NT2/D1 (cell line): ENCODE results near the gene ROR1.

Experiments used
- DNase-seq: peaks from one replicate; pipeline ENCODE4 v3.0.0-alpha.2; 2011; ENCODE audit warnings: low read depth, low spot score
- H3K27me3 ChIP-seq: 2 replicates; pipeline ENCODE4 v1.6.0; 2011; ENCODE audit warnings: mild to moderate bottlenecking; ENCODE audit not compliant: insufficient read length, insufficient read depth
- H3K36me3 ChIP-seq: 2 replicates; pipeline ENCODE4 v1.6.1; 2011; ENCODE audit warnings: mild to moderate bottlenecking, low read length, mixed read lengths; ENCODE audit not compliant: insufficient read depth, insufficient read length
- H3K4me1 ChIP-seq: 2 replicates; pipeline ENCODE4 v1.5.1; 2011; ENCODE audit not compliant: insufficient read depth, insufficient read length
- H3K4me3 ChIP-seq: 2 replicates; pipeline ENCODE4 v1.5.1; 2011; ENCODE audit warnings: low read depth; ENCODE audit not compliant: insufficient read length
- H3K9ac ChIP-seq: 2 replicates; pipeline ENCODE4 v1.6.0; 2011; ENCODE audit warnings: low read depth; ENCODE audit not compliant: insufficient read length
- H3K9me3 ChIP-seq: 2 replicates; pipeline ENCODE4 v1.5.1; 2011; ENCODE audit warnings: mild to moderate bottlenecking, low read length; ENCODE audit not compliant: insufficient read depth
- SUZ12 ChIP-seq: IDR thresholded peaks from 2 replicates; pipeline ENCODE4 v1.6.1; 2011; ENCODE audit not compliant: insufficient read length, insufficient read depth; ENCODE audit errors: extremely low read depth
- YY1 ChIP-seq: IDR thresholded peaks from 2 replicates; pipeline ENCODE4 v1.6.1; 2011; ENCODE audit not compliant: insufficient read length, insufficient read depth
- ZNF274 ChIP-seq: IDR thresholded peaks from 2 replicates; pipeline ENCODE4 v1.6.1; 2011; ENCODE audit warnings: mild to moderate bottlenecking, low read depth, low read length

ROR1 gene

GRCh38 chr1:64136752-64137411 is 363.1 kb downstream of the ROR1 start:
- peak; percentile 86 for DNase-seq
- Histone ChIP-seq H3K9me3 (no peaks in the 10 kb centered on the region), H3K4me1 (no peaks in the 10 kb centered on the region), H3K4me3 (no peak overlapping the region), H3K27me3 (no peaks in the 10 kb centered on the region), H3K36me3 (peaks cover 21% of the 10 kb centered on the region), H3K9ac (no peak overlapping the region)
- no peak for TF ChIP-seq SUZ12
- no peak for TF ChIP-seq ZNF274
- no peak for TF ChIP-seq YY1

DNA sequence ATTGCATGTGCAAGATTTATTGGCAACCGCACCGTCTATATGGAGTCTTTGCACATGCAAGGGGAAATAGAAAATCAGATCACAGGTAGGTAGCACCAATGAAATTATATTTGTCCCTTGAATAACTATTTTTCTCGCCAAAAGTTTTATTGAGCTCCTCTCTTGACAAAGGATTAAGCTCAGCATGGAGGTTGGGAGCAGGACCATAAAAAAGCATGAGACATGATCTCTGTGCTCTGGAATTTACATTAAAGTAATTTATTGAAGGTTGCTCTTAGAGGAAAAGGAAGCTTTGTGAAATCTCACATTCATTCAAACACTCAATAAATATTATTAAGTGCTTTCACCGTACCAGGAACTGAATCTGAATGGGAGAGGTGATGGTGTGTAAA is 363.6 kb downstream of the ROR1 start:
- Histone ChIP-seq H3K36me3 (peaks cover 24% of the 10 kb centered on the region), H3K9ac (no peak overlapping the region), H3K27me3 (no peaks in the 10 kb centered on the region), H3K4me1 (no peaks in the 10 kb centered on the region), H3K4me3 (no peak overlapping the region), H3K9me3 (no peaks in the 10 kb centered on the region)
- TF ChIP-seq SUZ12 (no peak), ZNF274 (no peak), YY1 (no peak)
- DNase-seq = no peak

GRCh38 chr1:64139877-64140276 is 366.1 kb downstream of the ROR1 start:
- no peaks in the 10 kb centered on the region for H3K27me3 ChIP-seq
- no peak overlapping the region for H3K9ac ChIP-seq
- no peak for DNase-seq
- no peak overlapping the region for H3K4me3 ChIP-seq
- TF ChIP-seq SUZ12 (no peak), YY1 (no peak), ZNF274 (no peak)
- H3K9me3 ChIP-seq = no peaks in the 10 kb centered on the region
- no peaks in the 10 kb centered on the region for H3K4me1 ChIP-seq
- peaks cover 39% of the 10 kb centered on the region for H3K36me3 ChIP-seq

DNA sequence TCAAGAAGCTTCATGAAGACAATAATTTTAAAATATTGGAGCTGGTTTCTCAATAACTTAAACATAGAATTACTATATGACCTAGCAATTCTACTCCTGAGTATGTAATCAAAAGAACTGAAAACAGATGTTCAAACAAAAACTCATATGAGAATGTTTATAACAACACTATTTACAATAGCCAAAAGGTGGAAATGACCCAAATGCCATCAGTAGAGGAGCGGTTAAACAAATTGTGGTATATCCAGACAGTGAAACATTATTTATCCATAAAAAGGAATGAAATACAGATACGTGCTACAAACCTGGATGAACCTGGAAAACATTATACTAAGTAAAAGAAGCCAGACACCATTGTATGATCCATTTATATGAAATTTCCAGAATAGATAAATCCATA is 366.8 kb downstream of the ROR1 start:
- no peaks in the 10 kb centered on the region for H3K27me3 ChIP-seq
- H3K4me1 ChIP-seq = no peaks in the 10 kb centered on the region
- no peaks in the 10 kb centered on the region for H3K9me3 ChIP-seq
- no peak for DNase-seq
- no peak for TF ChIP-seq ZNF274
- no peak for TF ChIP-seq YY1
- no peak for TF ChIP-seq SUZ12
- peaks cover 40% of the 10 kb centered on the region for H3K36me3 ChIP-seq
- no peak overlapping the region for H3K4me3 ChIP-seq
- H3K9ac ChIP-seq = no peak overlapping the region

DNA sequence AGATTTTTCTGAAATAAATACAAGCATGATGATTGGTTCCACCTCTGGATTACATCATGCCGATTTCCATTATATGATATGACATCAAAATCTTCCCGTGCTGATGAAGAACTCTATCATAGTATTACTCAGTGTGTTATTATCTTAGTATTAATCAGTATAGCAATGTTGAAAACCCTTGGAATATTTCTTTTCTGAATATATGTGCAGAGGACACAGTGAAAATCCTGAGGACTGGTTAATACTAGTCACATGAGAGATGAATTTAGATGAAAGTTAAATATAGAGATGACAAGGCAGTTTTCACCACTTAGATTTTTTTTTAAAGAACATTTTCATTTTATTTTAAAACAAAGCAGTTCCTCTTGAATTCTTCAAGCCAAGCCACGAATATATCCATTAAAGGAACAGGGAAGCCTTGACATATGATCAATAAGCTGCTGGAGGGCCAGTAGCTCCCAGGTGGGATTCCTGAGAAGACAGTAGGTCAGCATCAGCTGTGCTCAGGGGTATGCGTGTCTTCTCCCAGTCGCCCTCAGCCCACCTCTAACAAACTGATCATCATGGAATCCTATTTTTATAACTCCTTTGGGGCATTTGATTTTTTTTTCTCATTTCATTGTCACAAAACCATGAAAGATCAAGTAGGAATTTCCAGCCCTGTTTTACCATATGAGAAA is 373.4 kb downstream of the ROR1 start:
- no peak for TF ChIP-seq ZNF274
- TF ChIP-seq SUZ12 = no peak
- TF ChIP-seq YY1 = no peak
- no peak overlapping the region for H3K9ac ChIP-seq
- H3K4me3 ChIP-seq = no peak overlapping the region
- no peaks in the 10 kb centered on the region for H3K9me3 ChIP-seq
- peaks cover 23% of the 10 kb centered on the region for H3K36me3 ChIP-seq
- DNase-seq = no peak
- no peaks in the 10 kb centered on the region for H3K4me1 ChIP-seq
- no peaks in the 10 kb centered on the region for H3K27me3 ChIP-seq

- H3K9ac ChIP-seq = no peak overlapping the region
- no peak overlapping the region for H3K4me3 ChIP-seq
- TF ChIP-seq SUZ12 = no peak
- no peak for TF ChIP-seq ZNF274
- no peak for TF ChIP-seq YY1
- DNase-seq = no peak
- H3K27me3 ChIP-seq = no peaks in the 10 kb centered on the region
- H3K36me3 ChIP-seq = peaks cover 17% of the 10 kb centered on the region
- H3K9me3 ChIP-seq = no peaks in the 10 kb centered on the region
- H3K4me1 ChIP-seq = no peaks in the 10 kb centered on the region
Observed at GRCh38 chr1:64147759-64148158, 373.9 kb downstream of the ROR1 start.

- H3K27me3 ChIP-seq = no peaks in the 10 kb centered on the region
- no peak for TF ChIP-seq SUZ12
- TF ChIP-seq YY1 = no peak
- TF ChIP-seq ZNF274 = no peak
- DNase-seq = no peak
- no peaks in the 10 kb centered on the region for H3K4me1 ChIP-seq
- no peaks in the 10 kb centered on the region for H3K9me3 ChIP-seq
- no peak overlapping the region for H3K9ac ChIP-seq
- no peak overlapping the region for H3K4me3 ChIP-seq
- H3K36me3 ChIP-seq = peaks cover 6% of the 10 kb centered on the region
Observed at GRCh38 chr1:64150266-64150665, 376.4 kb downstream of the ROR1 start.
